ENCODE results near the gene EFTUD2. TPM values are rescaled to one million over a fixed set of nuclear protein-coding genes. Genes with fewer than 3 reads are reported as not detected.

The EFTUD2 gene
- polyA plus RNA-seq, 1 donor, result 67.8 TPM

- H3K27ac ChIP-seq (ENCODE audit: low read length), result no peak overlapping the region
- peaks cover 45% of the 10 kb centered on the region for H3K4me1 ChIP-seq (ENCODE audit: control insufficient read depth, insufficient read depth, low read length)
- no peak for DNase-seq
- WGBS (ENCODE audit: insufficient coverage, low lambda C conversion rate), result no CpG with 5 or more reads among the region's 8 CpGs
- no peaks in the 10 kb centered on the region for H3K27me3 ChIP-seq (ENCODE audit: control insufficient read depth, insufficient read depth, low read length)
- H3K9me3 ChIP-seq (ENCODE audit: control insufficient read depth, low read depth, low read length), result no peaks in the 10 kb centered on the region
- no peaks in the 10 kb centered on the region for H3K36me3 ChIP-seq (ENCODE audit: control insufficient read depth, insufficient read depth, low read length)
- no peak overlapping the region for H3K4me3 ChIP-seq (ENCODE audit: low read length)
Observed at GRCh38 chr17:44903012-44903685, 3.9 kb upstream of the EFTUD2 start.

- Histone ChIP-seq H3K4me1 (ENCODE audit: control insufficient read depth, insufficient read depth, low read length) (peaks cover 44% of the 10 kb centered on the region), H3K27me3 (ENCODE audit: control insufficient read depth, insufficient read depth, low read length) (no peaks in the 10 kb centered on the region), H3K27ac (ENCODE audit: low read length) (no peak overlapping the region), H3K36me3 (ENCODE audit: control insufficient read depth, insufficient read depth, low read length) (no peaks in the 10 kb centered on the region), H3K4me3 (ENCODE audit: low read length) (no peak overlapping the region), H3K9me3 (ENCODE audit: control insufficient read depth, low read depth, low read length) (no peaks in the 10 kb centered on the region)
- DNase-seq, result no peak
- WGBS (ENCODE audit: insufficient coverage, low lambda C conversion rate), result no CpG with 5 or more reads among the region's 17 CpGs
Observed at GRCh38 chr17:44902135-44902760, 3.0 kb upstream of the EFTUD2 start.

- no peak overlapping the region for H3K4me3 ChIP-seq (ENCODE audit: low read length)
- no peak overlapping the region for H3K27ac ChIP-seq (ENCODE audit: low read length)
- DNase-seq, result no peak
- no CpG with 5 or more reads among the region's 4 CpGs for WGBS (ENCODE audit: insufficient coverage, low lambda C conversion rate)
- no peaks in the 10 kb centered on the region for H3K9me3 ChIP-seq (ENCODE audit: control insufficient read depth, low read depth, low read length)
- H3K27me3 ChIP-seq (ENCODE audit: control insufficient read depth, insufficient read depth, low read length), result no peaks in the 10 kb centered on the region
- no peaks in the 10 kb centered on the region for H3K36me3 ChIP-seq (ENCODE audit: control insufficient read depth, insufficient read depth, low read length)
- H3K4me1 ChIP-seq (ENCODE audit: control insufficient read depth, insufficient read depth, low read length), result peaks cover 39% of the 10 kb centered on the region
Observed at GRCh38 chr17:44901411-44901921, 2.2 kb upstream of the EFTUD2 start.

- Histone ChIP-seq H3K27ac (ENCODE audit: low read length) (no peak overlapping the region), H3K36me3 (ENCODE audit: control insufficient read depth, insufficient read depth, low read length) (no peaks in the 10 kb centered on the region), H3K9me3 (ENCODE audit: control insufficient read depth, low read depth, low read length) (no peaks in the 10 kb centered on the region), H3K4me3 (ENCODE audit: low read length) (no peak overlapping the region), H3K27me3 (ENCODE audit: control insufficient read depth, insufficient read depth, low read length) (no peaks in the 10 kb centered on the region), H3K4me1 (ENCODE audit: control insufficient read depth, insufficient read depth, low read length) (peaks cover 33% of the 10 kb centered on the region)
- WGBS (ENCODE audit: insufficient coverage, low lambda C conversion rate), result no CpG with 5 or more reads among the region's 3 CpGs
- peak in 1 of 2 donors; percentile 26 for DNase-seq
Observed at GRCh38 chr17:44900894-44901293, 1.6 kb upstream of the EFTUD2 start.

- Histone ChIP-seq H3K27me3 (ENCODE audit: control insufficient read depth, insufficient read depth, low read length) (no peaks in the 10 kb centered on the region), H3K27ac (ENCODE audit: low read length) (peak overlapping the region; percentile 88), H3K36me3 (ENCODE audit: control insufficient read depth, insufficient read depth, low read length) (peaks cover 8% of the 10 kb centered on the region), H3K4me1 (ENCODE audit: control insufficient read depth, insufficient read depth, low read length) (peaks cover 16% of the 10 kb centered on the region), H3K4me3 (ENCODE audit: low read length) (peak overlapping the region; percentile 81), H3K9me3 (ENCODE audit: control insufficient read depth, low read depth, low read length) (no peaks in the 10 kb centered on the region)
- WGBS (ENCODE audit: insufficient coverage, low lambda C conversion rate), result no CpG with 5 or more reads among the region's 7 CpGs
- no peak for DNase-seq
Observed at GRCh38 chr17:44898768-44899073, 524 bp downstream of the EFTUD2 start.

GRCh38 chr17:44894642-44895041 lies 4.6 kb downstream of the EFTUD2 start:
- Histone ChIP-seq H3K4me3 (ENCODE audit: low read length) (no peak overlapping the region), H3K9me3 (ENCODE audit: control insufficient read depth, low read depth, low read length) (no peaks in the 10 kb centered on the region), H3K27ac (ENCODE audit: low read length) (no peak overlapping the region), H3K36me3 (ENCODE audit: control insufficient read depth, insufficient read depth, low read length) (peaks cover 27% of the 10 kb centered on the region), H3K27me3 (ENCODE audit: control insufficient read depth, insufficient read depth, low read length) (no peaks in the 10 kb centered on the region), H3K4me1 (ENCODE audit: control insufficient read depth, insufficient read depth, low read length) (peaks cover 8% of the 10 kb centered on the region)
- no peak for DNase-seq
- no CpG with 5 or more reads among the region's 4 CpGs for WGBS (ENCODE audit: insufficient coverage, low lambda C conversion rate)

GRCh38 chr17:44892250-44892649 lies 7.0 kb downstream of the EFTUD2 start:
- peaks cover 27% of the 10 kb centered on the region for H3K36me3 ChIP-seq (ENCODE audit: control insufficient read depth, insufficient read depth, low read length)
- no peaks in the 10 kb centered on the region for H3K4me1 ChIP-seq (ENCODE audit: control insufficient read depth, insufficient read depth, low read length)
- H3K9me3 ChIP-seq (ENCODE audit: control insufficient read depth, low read depth, low read length), result no peaks in the 10 kb centered on the region
- no peaks in the 10 kb centered on the region for H3K27me3 ChIP-seq (ENCODE audit: control insufficient read depth, insufficient read depth, low read length)
- H3K27ac ChIP-seq (ENCODE audit: low read length), result no peak overlapping the region
- H3K4me3 ChIP-seq (ENCODE audit: low read length), result no peak overlapping the region
- DNase-seq, result no peak

GRCh38 chr17:44889003-44889402 lies 10.2 kb downstream of the EFTUD2 start:
- no peak overlapping the region for H3K27ac ChIP-seq (ENCODE audit: low read length)
- H3K36me3 ChIP-seq (ENCODE audit: control insufficient read depth, insufficient read depth, low read length), result peaks cover 52% of the 10 kb centered on the region
- no peaks in the 10 kb centered on the region for H3K9me3 ChIP-seq (ENCODE audit: control insufficient read depth, low read depth, low read length)
- DNase-seq, result no peak
- H3K4me3 ChIP-seq (ENCODE audit: low read length), result no peak overlapping the region
- H3K27me3 ChIP-seq (ENCODE audit: control insufficient read depth, insufficient read depth, low read length), result no peaks in the 10 kb centered on the region
- no peaks in the 10 kb centered on the region for H3K4me1 ChIP-seq (ENCODE audit: control insufficient read depth, insufficient read depth, low read length)
- WGBS (ENCODE audit: insufficient coverage, low lambda C conversion rate), result 74% methylated on average over 6 of the region's 7 CpGs

GRCh38 chr17:44887971-44888954 lies 11.0 kb downstream of the EFTUD2 start:
- no peaks in the 10 kb centered on the region for H3K4me1 ChIP-seq (ENCODE audit: control insufficient read depth, insufficient read depth, low read length)
- DNase-seq, result no peak
- no peak overlapping the region for H3K4me3 ChIP-seq (ENCODE audit: low read length)
- H3K36me3 ChIP-seq (ENCODE audit: control insufficient read depth, insufficient read depth, low read length), result peaks cover 52% of the 10 kb centered on the region
- no peak overlapping the region for H3K27ac ChIP-seq (ENCODE audit: low read length)
- no peaks in the 10 kb centered on the region for H3K9me3 ChIP-seq (ENCODE audit: control insufficient read depth, low read depth, low read length)
- H3K27me3 ChIP-seq (ENCODE audit: control insufficient read depth, insufficient read depth, low read length), result no peaks in the 10 kb centered on the region
- 100% methylated on average over 2 of the region's 10 CpGs for WGBS (ENCODE audit: insufficient coverage, low lambda C conversion rate)

- no CpG with 5 or more reads among the region's 1 CpG for WGBS (ENCODE audit: insufficient coverage, low lambda C conversion rate)
Observed at GRCh38 chr17:44887016-44887415, 12.2 kb downstream of the EFTUD2 start.

More at GRCh38 chr17:44887016-44887415, 12.2 kb downstream of the EFTUD2 start:
- no peak overlapping the region for H3K4me3 ChIP-seq (ENCODE audit: low read length)
- no peaks in the 10 kb centered on the region for H3K27me3 ChIP-seq (ENCODE audit: control insufficient read depth, insufficient read depth, low read length)
- DNase-seq, result no peak
- no peak overlapping the region for H3K27ac ChIP-seq (ENCODE audit: low read length)
- no peaks in the 10 kb centered on the region for H3K9me3 ChIP-seq (ENCODE audit: control insufficient read depth, low read depth, low read length)
- H3K36me3 ChIP-seq (ENCODE audit: control insufficient read depth, insufficient read depth, low read length), result peaks cover 57% of the 10 kb centered on the region
- H3K4me1 ChIP-seq (ENCODE audit: control insufficient read depth, insufficient read depth, low read length), result no peaks in the 10 kb centered on the region
